GM19324 (cell line): Measurements from ENCODE around the gene ECEL1.
"Not testable (repeated sequence)": the region's sequence is repeated elsewhere in the genome, so short reads cannot be mapped to it uniquely, and the experiment has no call there.

Experiments
- ATAC-seq: cut with Tn5 transposase; IDR thresholded peaks from one replicate; pipeline ENCODE4 v1.9.1; 2021; ENCODE audit warnings: mild to moderate bottlenecking, moderate library complexity; ENCODE audit not compliant: unreplicated experiment, low FRiP score

ECEL1 gene

DNA sequence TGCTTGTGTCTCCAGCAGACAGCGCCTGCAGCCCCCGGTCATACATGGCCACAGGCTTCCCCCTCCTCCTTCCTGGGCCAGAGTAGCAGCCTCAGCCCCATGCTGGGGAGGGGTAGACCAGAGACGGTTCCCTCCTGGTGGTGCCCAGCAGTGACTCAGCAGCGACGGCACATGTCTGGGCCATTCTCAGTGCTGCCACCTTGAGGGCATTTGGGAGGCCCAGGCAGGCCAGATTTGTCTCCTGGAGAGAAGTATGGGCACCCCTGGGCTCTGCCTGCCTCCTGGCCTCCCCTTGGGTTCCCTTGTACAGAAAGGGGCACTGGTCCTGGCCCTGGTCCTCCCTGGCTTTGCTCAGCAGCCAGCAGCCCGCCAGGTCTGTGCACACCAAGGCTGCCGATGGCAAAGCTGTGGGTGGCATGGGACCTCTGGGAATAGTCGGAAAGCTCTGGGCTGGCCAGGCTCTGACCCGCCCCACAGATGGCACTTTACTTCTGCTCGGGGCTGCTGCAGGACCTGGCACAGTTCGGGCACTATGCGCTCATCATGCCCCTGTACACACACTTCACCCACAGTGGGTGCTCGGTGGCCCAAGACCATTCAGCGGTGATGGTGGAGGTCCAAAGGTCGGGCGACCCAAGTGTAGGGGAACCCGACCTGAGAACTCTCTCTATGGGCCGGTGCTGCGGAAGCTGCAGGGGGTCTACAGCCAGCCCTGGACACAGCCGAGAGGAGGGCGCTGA is 43.1 kb downstream of the ECEL1 start:
- no peak for ATAC-seq

DNA sequence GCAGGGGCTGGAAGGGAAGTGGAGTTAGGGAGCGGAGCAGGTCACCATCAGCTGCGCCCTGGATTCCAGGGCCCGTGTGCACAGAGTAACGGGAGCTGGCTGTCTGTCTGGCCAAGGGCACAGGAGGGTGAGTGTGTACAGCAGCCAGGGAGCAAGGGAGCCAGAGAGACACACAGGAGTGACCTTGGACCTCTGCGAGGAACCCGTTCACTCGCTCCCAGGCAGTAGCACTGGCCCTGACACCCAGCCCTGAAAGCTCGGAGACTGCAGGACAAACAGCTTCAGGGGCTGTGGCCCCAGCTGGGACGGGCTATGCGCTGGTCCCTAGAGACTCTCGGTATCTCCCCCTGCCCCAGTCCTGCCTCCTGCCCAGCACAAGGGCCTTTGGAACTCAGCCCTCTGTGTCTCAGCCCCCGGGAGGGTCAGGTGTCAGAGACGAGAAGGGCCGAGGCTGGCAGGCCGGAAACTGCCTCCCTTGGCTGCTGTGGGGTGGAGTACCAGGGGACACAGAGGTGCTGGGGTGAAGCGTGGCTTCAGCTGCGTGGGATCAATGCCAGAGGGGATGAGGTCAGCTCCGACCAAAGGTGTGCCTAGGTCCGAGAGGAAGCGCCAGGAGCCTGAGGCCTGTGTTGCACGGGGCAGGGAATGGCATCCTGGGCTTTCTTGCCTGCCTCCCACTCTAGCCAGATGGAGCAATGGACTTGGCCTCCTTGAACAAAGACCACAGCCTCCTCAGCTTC is 43.8 kb downstream of the ECEL1 start:
- not testable (repeated sequence) for ATAC-seq

DNA sequence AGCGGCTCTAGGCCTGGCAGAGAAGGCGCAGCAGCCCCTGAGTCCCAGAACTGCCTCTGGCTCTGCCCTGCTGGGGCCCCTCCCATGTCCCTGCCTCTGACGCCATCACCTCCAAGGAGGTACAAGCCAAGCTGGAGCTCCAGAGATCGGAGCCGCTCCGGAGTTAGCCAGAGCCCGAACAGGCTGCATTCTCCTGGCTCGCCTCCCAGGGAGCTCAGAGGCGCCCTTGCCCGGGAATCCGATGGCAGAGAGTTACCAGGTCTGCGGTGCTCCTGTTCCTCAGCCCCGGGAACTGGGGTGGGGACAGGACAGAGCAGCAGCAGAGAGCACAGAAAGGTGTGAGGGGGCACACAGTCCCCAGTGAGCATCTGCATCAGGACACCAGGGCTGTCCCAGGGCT is 44.6 kb downstream of the ECEL1 start:
- not testable (repeated sequence) for ATAC-seq

DNA sequence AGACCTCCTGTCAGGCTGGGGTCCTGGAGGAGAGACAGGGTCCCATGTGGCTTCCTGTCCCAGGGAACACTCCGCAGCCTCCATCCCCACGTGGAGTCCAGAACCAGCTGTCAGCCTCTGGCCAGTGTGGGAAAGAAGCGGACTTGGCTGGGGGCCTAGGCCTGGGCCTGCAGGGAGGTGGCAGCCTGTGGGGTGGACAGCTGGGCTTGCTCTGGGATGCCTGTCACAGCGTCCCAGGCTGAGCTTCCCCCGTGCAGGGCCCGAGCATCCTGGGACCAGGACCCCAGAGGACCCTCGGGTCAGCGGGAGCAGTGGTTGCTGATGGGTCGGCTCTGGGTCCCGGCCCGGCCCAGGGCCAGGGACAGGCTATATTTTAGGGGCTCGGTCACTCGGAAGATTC is 45.2 kb downstream of the ECEL1 start:
- ATAC-seq = not testable (repeated sequence)

- ATAC-seq = not testable (repeated sequence)
Measured at GRCh38 chr2:232441922-232442321, 45.7 kb downstream of the ECEL1 start.

DNA sequence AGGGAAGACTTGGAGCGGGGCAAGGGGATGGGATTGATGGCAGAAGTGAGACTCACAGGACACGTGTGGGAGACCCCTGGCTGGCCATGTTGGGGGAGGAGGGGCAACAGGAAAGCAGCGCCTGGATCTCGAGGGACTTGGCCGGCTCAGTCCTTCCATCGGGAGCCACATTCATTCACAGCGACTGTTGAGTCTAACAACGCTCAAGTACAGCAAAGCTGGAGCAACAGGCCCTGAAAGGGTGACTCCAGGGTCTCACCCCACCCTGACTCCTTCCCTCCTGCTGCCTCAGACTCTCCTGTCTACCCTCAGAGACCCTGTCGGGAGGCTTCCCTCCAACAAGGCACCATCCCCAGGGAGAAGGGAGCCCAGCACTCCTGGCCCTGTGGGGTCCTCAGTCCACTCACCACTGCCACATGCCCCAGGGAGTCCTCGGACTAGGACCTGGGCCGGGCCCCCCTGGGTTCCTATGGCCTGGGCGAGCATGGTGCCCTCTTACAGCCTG is 46.4 kb downstream of the ECEL1 start:
- ATAC-seq = no peak

GRCh38 chr2:232440220-232441018 is 47.2 kb downstream of the ECEL1 start:
- ATAC-seq = peak; percentile 53

- no peak for ATAC-seq
Measured at GRCh38 chr2:232439758-232440135, 47.9 kb downstream of the ECEL1 start.

DNA sequence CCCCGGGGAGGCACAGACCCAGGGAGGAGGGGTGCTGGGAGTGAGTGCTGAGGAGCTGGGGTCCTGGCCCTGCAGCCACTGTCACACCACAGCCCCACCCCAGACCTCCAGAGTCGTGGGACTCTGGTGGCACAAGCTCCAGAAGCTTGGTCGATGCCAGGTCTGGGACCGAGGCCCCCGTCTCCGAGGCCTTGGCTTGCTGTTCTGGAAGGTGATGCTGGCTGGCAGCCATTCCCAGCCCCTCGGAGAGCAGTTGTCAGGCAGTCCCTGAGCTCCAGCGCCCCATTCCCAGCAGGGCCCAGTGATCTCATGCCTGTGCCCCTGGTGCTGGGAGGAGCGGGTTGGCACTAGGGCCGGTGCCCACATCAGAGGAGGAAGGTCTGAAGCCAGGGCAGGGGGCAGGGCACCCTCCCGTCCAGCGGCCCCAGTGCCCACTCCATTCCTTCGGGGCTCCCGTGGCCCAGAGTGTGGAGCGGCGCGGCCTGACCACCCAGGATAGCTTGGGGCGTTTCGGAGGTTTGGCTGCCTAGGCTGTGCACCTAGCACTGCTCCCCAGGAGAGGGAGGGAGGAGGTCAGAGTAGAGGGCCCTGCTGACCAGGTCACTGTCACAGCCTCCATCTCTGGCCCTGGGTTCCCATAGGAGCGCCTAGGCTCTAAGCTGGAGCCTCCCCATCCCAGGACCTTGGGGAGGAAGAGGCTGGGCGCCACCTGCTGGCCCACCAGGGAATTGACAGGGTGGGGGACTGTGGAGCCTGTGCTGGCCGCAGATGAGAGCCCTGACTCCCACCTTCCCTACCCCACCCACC is 48.5 kb downstream of the ECEL1 start:
- no peak for ATAC-seq

DNA sequence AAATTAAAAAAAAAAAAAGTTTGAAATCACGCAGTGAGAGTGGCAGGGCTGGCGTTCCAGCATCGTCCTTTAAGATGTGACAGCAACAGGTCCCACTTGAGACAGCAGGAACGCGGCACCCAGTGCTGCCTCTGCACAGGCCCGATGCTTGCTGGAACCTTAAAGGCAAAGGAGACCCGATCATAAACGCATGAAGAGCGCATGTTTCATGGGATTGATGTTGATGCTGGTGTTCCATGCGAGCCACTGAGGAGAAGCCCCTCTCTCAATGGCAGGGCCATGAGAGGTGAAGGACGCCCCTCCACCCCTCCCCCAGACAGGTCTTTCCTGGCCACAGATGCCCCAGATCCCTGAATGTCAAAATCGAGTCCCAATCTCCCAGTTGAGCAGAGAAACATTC is 49.5 kb downstream of the ECEL1 start:
- no peak for ATAC-seq

DNA sequence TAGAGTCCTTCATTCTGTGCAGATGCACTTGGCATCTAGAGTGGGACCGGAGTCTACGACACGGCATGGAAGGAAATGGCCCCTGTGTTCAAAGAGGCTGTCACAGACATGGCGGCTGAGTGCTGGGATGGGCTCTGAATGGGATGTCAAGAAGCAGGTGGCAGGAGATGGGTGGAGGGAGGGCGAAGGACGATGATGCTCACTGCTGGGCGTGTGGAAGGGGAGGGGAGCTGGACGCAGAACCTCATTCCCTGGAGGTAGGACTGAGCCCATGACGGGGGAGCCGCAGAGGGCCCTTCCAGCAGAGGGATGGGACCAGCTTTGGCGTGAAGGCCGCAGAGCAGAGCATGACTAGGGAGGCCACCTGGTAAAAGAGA is 50.5 kb downstream of the ECEL1 start:
- no peak for ATAC-seq

DNA sequence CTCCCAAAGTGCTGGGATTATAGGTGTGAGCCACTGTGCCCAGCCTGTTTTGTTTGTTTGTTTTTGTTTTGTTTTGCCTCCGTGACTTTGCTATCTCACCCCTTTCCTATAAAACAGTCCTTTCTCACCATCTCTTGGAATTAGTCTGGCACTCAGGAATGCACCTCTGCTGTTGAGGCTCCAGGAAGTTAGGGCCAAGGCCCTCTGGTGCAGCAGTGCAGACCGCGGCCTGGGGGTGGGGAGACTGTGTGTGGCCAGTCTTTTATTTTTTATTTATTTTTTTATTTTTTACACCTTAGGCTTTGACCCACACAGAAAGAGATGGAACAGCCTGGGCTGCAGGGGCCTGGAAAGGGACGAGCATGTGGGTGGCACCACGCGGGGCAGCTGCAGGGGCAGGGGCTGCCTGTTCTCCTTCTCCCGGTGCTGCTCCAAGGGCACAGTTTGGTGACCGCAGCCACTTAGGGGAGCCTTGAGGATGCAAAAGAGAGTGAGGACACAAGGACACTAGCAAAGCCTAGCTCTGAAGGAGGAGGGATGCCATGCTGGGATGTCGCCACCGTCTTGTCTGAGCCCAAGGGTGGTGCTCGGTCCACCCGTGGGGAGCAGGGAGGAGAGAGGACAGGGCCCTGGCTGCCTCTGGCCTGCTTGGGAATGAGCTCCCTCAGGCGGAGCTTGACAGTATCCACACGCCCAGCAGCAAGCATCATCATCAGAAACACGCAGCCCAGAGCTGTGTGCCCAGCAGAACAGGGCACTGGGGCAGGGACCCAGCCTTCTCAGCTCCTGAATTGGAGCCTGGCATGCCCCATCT is 51.0 kb downstream of the ECEL1 start:
- ATAC-seq = no peak

GRCh38 chr2:232435805-232436204 is 51.8 kb downstream of the ECEL1 start:
- ATAC-seq = no peak

DNA sequence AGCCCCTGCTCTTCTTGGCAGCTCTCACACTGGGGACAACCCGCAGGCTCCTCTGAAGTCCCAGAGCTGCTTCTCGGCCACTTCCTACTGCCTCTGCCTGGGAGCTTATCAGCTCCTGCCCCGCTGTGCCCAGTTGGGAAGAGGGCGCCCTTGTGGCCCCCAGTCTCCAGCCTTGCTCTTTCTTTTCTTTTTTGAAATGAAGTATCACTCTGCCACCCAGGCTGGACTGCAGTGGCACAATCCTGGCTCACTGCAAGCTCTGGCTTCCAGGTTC is 52.3 kb downstream of the ECEL1 start:
- ATAC-seq = no peak

DNA sequence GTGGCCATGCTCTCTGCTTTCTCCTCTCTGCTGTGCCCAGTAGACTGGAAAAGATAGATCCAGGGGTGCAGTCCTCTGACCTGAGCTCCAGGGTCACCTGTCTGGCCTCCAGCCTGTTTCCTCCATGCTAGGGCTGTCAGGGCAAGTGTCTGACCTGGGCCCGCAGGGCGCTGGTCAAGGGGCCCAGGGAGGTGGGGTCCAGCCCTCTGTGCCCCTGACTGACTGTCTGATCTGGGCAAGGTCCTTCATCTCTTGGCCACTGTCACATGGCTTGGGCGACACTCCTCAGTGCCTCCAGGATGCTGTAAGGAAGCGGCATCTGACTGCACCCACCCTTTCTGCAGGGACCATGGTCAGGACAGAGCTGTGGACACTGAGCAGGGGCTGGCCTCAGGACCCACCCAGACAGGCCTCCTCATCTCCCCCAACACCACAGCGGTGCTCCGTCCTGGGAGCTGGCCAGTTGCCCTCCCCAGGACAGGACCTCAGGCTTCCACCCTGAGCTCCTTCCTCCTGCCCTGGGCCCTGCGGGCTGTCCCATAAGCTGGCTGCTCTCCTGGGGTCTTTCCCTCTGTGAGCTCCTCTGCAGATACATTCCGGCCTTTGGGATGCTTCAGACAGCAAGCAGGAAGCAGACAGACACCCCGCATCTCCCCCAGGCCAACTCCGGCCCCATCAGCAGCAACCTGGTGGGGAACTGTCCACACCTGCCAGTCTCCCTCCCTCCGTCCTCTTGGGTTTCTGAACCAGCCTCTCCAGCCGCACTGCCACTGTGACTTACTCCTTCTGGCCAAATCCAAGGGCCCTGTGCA is 52.9 kb downstream of the ECEL1 start:
- no peak for ATAC-seq

DNA sequence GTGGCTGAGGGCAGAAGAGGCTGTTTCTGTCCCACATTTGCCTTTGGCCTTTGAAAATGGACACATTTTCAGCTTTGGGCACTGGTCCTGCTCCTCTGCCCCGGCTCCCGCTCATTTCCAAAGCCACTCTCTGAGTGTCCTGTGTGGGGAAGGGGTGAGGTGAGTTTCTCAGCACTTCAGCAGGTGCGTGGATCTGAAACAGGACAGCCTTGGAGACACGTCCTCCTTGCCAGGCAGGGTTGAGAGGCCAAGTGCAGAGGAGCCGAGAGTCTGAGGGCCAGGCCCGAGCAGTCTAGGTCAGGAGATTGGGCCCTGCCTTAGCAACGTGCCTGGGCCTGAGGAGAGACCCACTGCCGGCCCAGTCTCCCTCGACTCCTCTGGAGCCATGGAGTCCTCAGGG is 53.5 kb downstream of the ECEL1 start:
- no peak for ATAC-seq

DNA sequence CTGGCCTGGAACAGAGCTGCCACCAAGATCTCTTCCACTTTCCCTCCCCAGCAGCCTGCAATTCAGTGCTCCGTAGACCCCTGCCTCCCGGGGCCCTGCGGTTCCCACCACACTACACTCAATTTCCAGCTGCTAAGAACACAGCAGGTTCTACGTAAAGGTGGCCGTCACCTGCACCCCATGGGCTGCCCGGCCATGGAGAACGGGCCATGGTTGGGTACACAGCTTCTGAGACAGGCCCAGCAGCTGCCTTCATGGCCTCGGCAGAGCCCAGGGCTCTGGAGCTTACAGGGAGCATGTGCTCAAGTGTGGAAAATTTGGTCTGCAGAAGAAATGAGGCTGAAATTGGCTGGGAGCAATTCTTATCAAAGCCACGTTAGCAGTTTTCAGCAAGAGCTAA is 54.0 kb downstream of the ECEL1 start:
- not testable (repeated sequence) for ATAC-seq

GRCh38 chr2:232432598-232433184 is 54.9 kb downstream of the ECEL1 start:
- no peak for ATAC-seq
